Lung (tissue), 12 donors: ENCODE measurements around the gene MYH10. TPM values are rescaled to one million over a fixed set of nuclear protein-coding genes. Genes with fewer than 3 reads are reported as not detected.

ENCODE experiments used
- ATAC-seq: fragments of 200-7000 bp; cut with Tn5 transposase; one replicate; pipeline ENCODE4 v1.9.1; 2020; ENCODE audit warnings: moderate number of reproducible peaks; ENCODE audit not compliant: insufficient read depth, low FRiP score
- DNase-seq, 3 donors: peaks; one replicate each; pipeline ENCODE4 v3.0.0-alpha.2; 2013 to 2017
- H3K27ac ChIP-seq, 2 donors: one replicate each; pipeline ENCODE4 v1.5.1; 2013; ENCODE audit warnings: mild to moderate bottlenecking in 2 of 2, moderate library complexity in 2 of 2, control low read depth in 1 of 2, inconsistent platforms in 1 of 2, low read depth in 1 of 2, low read length in 1 of 2
- H3K27me3 ChIP-seq, 3 donors: one replicate each; pipeline ENCODE4 v1.5.1; 2013; ENCODE audit warnings: low read length in 2 of 3; ENCODE audit not compliant: control insufficient read depth in 3 of 3, insufficient read depth in 3 of 3
- H3K36me3 ChIP-seq, 4 donors: one replicate each; pipeline ENCODE4 v1.5.1; 2013; ENCODE audit warnings: low read length in 4 of 4, mild to moderate bottlenecking in 1 of 4, moderate library complexity in 1 of 4; ENCODE audit not compliant: control insufficient read depth in 4 of 4, insufficient read depth in 4 of 4
- H3K4me1 ChIP-seq, 5 donors: one replicate each; pipeline ENCODE4 v1.5.1; 2013; ENCODE audit warnings: low read length in 5 of 5, mild to moderate bottlenecking in 2 of 5, moderate library complexity in 1 of 5; ENCODE audit not compliant: control insufficient read depth in 5 of 5, insufficient read depth in 5 of 5
- H3K4me3 ChIP-seq: one replicate; pipeline ENCODE4 v1.5.1; 2013; ENCODE audit warnings: mild to moderate bottlenecking, control low read depth, moderate library complexity
- H3K9ac ChIP-seq, 2 donors: one replicate each; pipeline ENCODE4 v1.5.1; 2013; ENCODE audit warnings: low read length in 2 of 2, control low read depth in 1 of 2; ENCODE audit not compliant: insufficient read depth in 1 of 2
- H3K9me3 ChIP-seq, 4 donors: one replicate each; pipeline ENCODE4 v1.5.1; 2013; ENCODE audit warnings: low read length in 3 of 4, mild to moderate bottlenecking in 1 of 4, moderate library complexity in 1 of 4; ENCODE audit not compliant: control insufficient read depth in 4 of 4, insufficient read depth in 3 of 4
- WGBS, 2 donors: extraction: QIAGEN DNeasy Blood & Tissue Kit; methylation state at CpG; one replicate each; pipeline ENCODE4 v1.1.7; 2013; 5-methylcytosine and 5-hydroxymethylcytosine counted together
- polyA plus RNA-seq, 2 donors: library from polyadenylated mRNA; stranded (reverse); fragments of 200-250 nt; gene quantifications; one replicate each; pipeline ENCODE4 v1.2.1, GENCODE V29; 2013
- total RNA-seq, 2 donors: library from RNA; depleted of rRNA in 1 of 2; stranded (reverse); fragments of >200 nt in 1 of 2; gene quantifications; one replicate each; pipeline ENCODE4 v1.2.1, GENCODE V29; 2014 to 2021
- TF ChIP-seq, protein P1 (sequence below): IDR thresholded peaks from 2 replicates; pipeline ENCODE4 v1.5.1; 2012; ENCODE audit warnings: mild to moderate bottlenecking; ENCODE audit errors: control extremely low read depth, extremely low read depth
- donor health status: control.
- donor health status: control.
- donor health status: Bipolar disorder and iron deficiency.
- donor health status: healthy.
- donor health status: DM: yes; HTN: yes; CAD: no.

The MYH10 gene
- total and polyA plus RNA-seq, 4 donors = 9.6 to 194 (median 44.7) TPM

DNA sequence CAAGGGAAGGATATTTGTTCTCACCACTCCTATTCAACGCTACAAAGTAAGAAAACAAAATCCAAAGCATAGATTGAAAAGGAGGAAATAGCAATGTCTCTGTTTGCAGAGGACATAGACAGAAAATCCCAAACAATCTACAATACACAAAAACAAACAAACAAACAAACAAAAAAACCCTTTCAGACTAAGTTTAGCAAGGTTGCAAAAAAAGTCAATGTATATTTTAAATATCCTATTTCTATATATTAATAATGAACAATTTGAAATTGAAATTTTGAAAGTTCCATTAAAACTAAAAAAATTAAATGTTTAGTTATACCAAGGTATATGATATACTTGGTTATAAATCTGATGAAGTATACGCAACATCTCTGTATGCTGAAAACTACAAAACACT is 37.2 kb downstream of the MYH10 start:
- Histone ChIP-seq H3K4me1 (peaks cover 0 to 4% (median 0%) of the 10 kb centered on the region in 5 donors), H3K36me3 (peaks cover 0 to 8% (median 3%) of the 10 kb centered on the region in 4 donors), H3K27ac (no peak overlapping the region), H3K9me3 (no peaks in the 10 kb centered on the region), H3K4me3 (no peak overlapping the region), H3K9ac (no peak overlapping the region), H3K27me3 (no peaks in the 10 kb centered on the region)
- WGBS, 2 donors = 93 to 97% methylated on average over 2 of the region's 2 CpGs
- ATAC-seq (no peak), DNase-seq (no peak)
- TF ChIP-seq, protein P1, sequence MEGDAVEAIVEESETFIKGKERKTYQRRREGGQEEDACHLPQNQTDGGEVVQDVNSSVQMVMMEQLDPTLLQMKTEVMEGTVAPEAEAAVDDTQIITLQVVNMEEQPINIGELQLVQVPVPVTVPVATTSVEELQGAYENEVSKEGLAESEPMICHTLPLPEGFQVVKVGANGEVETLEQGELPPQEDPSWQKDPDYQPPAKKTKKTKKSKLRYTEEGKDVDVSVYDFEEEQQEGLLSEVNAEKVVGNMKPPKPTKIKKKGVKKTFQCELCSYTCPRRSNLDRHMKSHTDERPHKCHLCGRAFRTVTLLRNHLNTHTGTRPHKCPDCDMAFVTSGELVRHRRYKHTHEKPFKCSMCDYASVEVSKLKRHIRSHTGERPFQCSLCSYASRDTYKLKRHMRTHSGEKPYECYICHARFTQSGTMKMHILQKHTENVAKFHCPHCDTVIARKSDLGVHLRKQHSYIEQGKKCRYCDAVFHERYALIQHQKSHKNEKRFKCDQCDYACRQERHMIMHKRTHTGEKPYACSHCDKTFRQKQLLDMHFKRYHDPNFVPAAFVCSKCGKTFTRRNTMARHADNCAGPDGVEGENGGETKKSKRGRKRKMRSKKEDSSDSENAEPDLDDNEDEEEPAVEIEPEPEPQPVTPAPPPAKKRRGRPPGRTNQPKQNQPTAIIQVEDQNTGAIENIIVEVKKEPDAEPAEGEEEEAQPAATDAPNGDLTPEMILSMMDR = no peak

DNA sequence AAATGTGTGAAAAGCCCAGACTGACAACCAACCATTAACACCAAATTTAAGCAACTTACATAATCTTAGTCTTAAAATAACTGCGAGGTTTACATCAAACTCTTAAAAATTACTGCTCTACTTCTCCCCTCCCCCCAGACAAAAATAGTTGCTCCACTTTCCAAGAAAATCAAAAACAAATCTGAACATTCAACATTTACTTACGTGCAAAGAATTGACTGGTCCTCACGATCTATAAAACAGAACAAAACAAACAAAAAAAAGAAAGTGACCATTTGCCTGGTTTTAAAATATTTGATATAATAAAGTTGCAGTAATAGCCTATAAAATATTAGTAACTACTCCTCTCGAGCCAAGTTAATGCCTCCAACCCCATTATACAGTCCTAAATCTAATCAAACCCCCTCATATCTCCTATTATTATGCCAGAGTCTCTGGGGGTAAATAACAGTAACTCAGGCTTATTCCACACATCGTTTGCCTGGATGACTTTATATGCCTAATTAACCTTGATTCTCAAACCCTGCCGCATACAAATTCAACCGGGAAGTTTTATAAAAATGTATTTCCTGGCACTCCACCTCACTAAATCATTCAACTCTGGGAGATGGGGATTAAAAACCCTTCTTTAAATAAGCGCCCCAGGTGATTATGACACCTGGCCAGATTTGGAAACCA is 41.5 kb downstream of the MYH10 start:
- Histone ChIP-seq H3K9ac (no peak overlapping the region), H3K4me1 (peaks cover 0 to 12% (median 0%) of the 10 kb centered on the region in 5 donors), H3K27me3 (no peaks in the 10 kb centered on the region), H3K36me3 (peaks cover 0 to 12% (median 2%) of the 10 kb centered on the region in 4 donors), H3K27ac (no peak overlapping the region), H3K9me3 (peaks cover 0 to 3% (median 0%) of the 10 kb centered on the region in 4 donors), H3K4me3 (no peak overlapping the region)
- ATAC-seq = no peak
- TF ChIP-seq, protein P1 = no peak
- WGBS, 2 donors = 70 to 78% methylated on average over 8 of the region's 8 CpGs
- DNase-seq = no peak

DNA sequence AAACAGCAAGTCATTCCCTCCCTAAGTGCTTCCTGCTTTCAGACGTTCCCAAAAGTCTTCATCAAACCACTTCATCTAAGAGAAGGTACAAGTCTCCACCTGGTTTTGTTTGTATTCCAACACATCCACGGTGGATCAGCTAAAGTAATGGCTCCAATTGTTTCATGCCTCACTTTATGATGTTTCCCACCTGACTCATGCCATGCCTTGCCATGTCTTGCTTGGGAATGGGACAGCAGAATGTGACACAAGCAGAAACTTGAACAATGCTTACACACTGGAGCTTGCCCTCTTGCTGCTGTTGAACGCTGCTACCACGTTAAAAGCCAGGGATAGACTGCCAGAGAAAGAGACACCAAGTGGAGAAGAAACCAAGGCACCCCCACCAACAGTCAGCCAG is 43.8 kb downstream of the MYH10 start:
- DNase-seq (no peak), ATAC-seq (no peak)
- peaks cover 0 to 18% (median 5%) of the 10 kb centered on the region in 5 donors for H3K4me1 ChIP-seq
- H3K27me3 ChIP-seq = no peaks in the 10 kb centered on the region
- H3K4me3 ChIP-seq = no peak overlapping the region
- TF ChIP-seq, protein P1 = no peak
- WGBS, 2 donors = 76 to 84% methylated on average over 4 of the region's 4 CpGs
- H3K9ac ChIP-seq = no peak overlapping the region
- peaks cover 0 to 15% (median 4%) of the 10 kb centered on the region in 4 donors for H3K36me3 ChIP-seq
- no peak overlapping the region for H3K27ac ChIP-seq
- H3K9me3 ChIP-seq = peaks cover 0 to 3% (median 0%) of the 10 kb centered on the region in 4 donors
